K562 (cell line): ENCODE measurements around the gene HDAC5. TPM values are rescaled to one million over a fixed set of nuclear protein-coding genes. Genes with fewer than 3 reads are reported as not detected.
A peak's percentile ranks its signal among the peaks of the same experiment; 100 is the strongest.

ENCODE experiments used
- GTF3C2 ChIP-seq: IDR thresholded peaks from 3 replicates; pipeline ENCODE4 v1.6.1; 2011; ENCODE audit warnings: borderline replicate concordance, mild to moderate bottlenecking, moderate library complexity; ENCODE audit not compliant: insufficient read length; ENCODE audit errors: extremely low read depth
- HEY1 ChIP-seq: fragments of 250-450 bp; sonication (Bioruptor Pico); IDR thresholded peaks from 2 replicates; pipeline ENCODE4 v1.5.0; 2020; ENCODE audit warnings: mild to moderate bottlenecking, moderate library complexity, borderline replicate concordance
- IRF2 ChIP-seq: sonication (generic); formaldehyde crosslinking; IDR thresholded peaks from 2 replicates; pipeline ENCODE4 v1.8.1; 2022; ENCODE audit warnings: mild to moderate bottlenecking, missing genetic modification reagents
- MBD1 ChIP-seq: fragments of 250-450 bp; sonication (Bioruptor Pico); IDR thresholded peaks from 2 replicates; pipeline ENCODE4 v1.8.0; 2022; ENCODE audit warnings: inconsistent platforms
- MNT ChIP-seq, 2 experiments: fragments of 450-650 bp; conservative IDR thresholded peaks; 2 replicates each; pipeline ENCODE4 v1.6.1; 2017; ENCODE audit warnings: mild to moderate bottlenecking in 2 of 2, moderate library complexity in 2 of 2
- NCOA2 ChIP-seq, 2 experiments: fragments of 450-650 bp; IDR thresholded peaks; 2 replicates each; pipeline ENCODE4 v1.6.1; 2018; ENCODE audit warnings: mild to moderate bottlenecking in 2 of 2, moderate library complexity in 1 of 2; ENCODE audit not compliant: partially characterized antibody in 2 of 2
- PHB ChIP-seq: fragments of 250-450 bp; sonication (Bioruptor Pico); IDR thresholded peaks from 2 replicates; pipeline ENCODE4 v1.5.0; 2021
- PRDM10 ChIP-seq: fragments of 450-650 bp; IDR thresholded peaks from 2 replicates; pipeline ENCODE4 v1.6.1; 2018; ENCODE audit not compliant: partially characterized antibody
- SPI1 ChIP-seq: IDR thresholded peaks from 2 replicates; pipeline ENCODE4 v1.6.1; 2011; ENCODE audit warnings: low read depth, low read length, control low read depth, borderline replicate concordance
- ZNF592 ChIP-seq: fragments of 450-650 bp; IDR thresholded peaks from 2 replicates; pipeline ENCODE4 v1.6.1; 2017; ENCODE audit warnings: antibody characterized with exemption, mild to moderate bottlenecking
- polyA plus RNA-seq, 8 experiments: library from polyadenylated mRNA; depleted of rRNA in 4 of 8; stranded (reverse) in 5 of 8; unstranded in 3 of 8; fragments of >200 nt; fragmentation: Nextera tagmentation in 2 of 8; fragmentation: Illumina TruSeq in 1 of 8; extraction: Ambion mirVana in 2 of 8; extraction: Trizol in 1 of 8; gene quantifications; 2 replicates each; pipeline versions ENCODE4 v1.2.1 to v1.2.3, GENCODE V29; 2011 to 2014; ENCODE audit warnings: inconsistent platforms in 1 of 8, missing spikeins in 1 of 8
- total RNA-seq, 7 experiments: library from RNA; depleted of rRNA in 6 of 7; stranded (reverse); fragments of >200 nt in 6 of 7; fragmentation: Illumina TruSeq in 2 of 7; extraction: Trizol in 2 of 7; gene quantifications; 2 replicates each; pipeline versions ENCODE4 v1.2.1 to v1.2.3, GENCODE V29; 2011 to 2021; ENCODE audit warnings: low replicate concordance in 1 of 7

HDAC5 gene
- total and polyA plus RNA-seq, 9 of the 15 experiments (the other 6 are each of a cell fraction or from before 2014, with no cell fraction given), result 0.45 to 26.2 (median 16.4) TPM

GRCh38 chr17:44086364-44087311 lies 36.8 kb downstream of the HDAC5 start (continued):
- peak; percentile 76 to 78 for TF ChIP-seq MNT (conservative IDR thresholded peaks at IDR 0.05)
- TF ChIP-seq IRF2, result no peak
- peak; percentile 52 for TF ChIP-seq ZNF592
- 0 out of 2 replicates have a peak, but pooled peaks have one; percentile 5 for TF ChIP-seq SPI1
- peak; percentile 22 for TF ChIP-seq PRDM10
- TF ChIP-seq MBD1, result no peak
- TF ChIP-seq GTF3C2, result no peak
- no peak for TF ChIP-seq NCOA2 (IDR thresholded peaks at IDR 0.05; ENCODE audit: partially characterized antibody in 2 of 2)
- TF ChIP-seq PHB, result no peak
- no peak for TF ChIP-seq HEY1
